Stimulated activated CD8-positive, alpha-beta memory T cell treated with anti-CD3 and anti-CD28 coated beads, Interleukin-12 subunit alpha, Interleukin-12 subunit beta, amount 100 ng/mL, for 1 hour (primary cell): Measurements from ENCODE around the gene RXRB.

Experiments used
- DNase-seq: peaks from one replicate; pipeline ENCODE4 v3.0.0-alpha.2; 2020; ENCODE audit warnings: low read depth

RXRB gene

DNA sequence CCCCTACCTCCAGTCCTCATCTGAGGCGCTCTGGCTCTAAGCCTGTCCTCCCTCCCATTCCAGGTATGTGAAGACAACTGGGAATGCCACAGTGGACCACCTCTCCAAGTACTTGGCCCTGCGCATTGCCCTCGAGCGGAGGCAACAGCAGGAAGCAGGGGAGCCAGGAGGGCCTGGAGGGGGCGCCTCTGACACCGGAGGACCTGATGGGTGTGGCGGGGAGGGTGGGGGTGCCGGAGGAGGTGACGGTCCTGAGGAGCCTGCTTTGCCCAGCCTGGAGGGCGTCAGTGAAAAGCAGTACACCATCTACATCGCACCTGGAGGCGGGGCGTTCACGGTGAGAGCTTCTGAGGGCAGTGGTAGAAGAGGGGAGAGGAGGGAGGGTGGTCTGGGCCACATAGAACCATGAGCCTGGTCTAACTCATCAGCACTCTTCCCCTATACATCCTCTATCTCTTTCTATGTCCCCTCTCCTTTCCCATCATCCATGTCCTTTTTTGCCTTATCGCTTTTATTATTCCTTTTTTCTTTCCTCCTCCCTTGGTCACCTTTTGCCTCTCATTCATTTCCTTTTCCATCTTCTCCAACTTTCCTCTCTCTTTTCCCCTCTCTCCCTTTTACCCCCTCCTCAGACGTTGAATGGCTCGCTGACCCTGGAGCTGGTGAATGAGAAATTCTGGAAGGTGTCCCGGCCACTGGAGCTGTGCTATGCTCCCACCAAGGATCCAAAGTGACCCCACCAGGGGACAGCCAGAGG lies 11.4 kb upstream of the RXRB start:
- no peak for DNase-seq

DNA sequence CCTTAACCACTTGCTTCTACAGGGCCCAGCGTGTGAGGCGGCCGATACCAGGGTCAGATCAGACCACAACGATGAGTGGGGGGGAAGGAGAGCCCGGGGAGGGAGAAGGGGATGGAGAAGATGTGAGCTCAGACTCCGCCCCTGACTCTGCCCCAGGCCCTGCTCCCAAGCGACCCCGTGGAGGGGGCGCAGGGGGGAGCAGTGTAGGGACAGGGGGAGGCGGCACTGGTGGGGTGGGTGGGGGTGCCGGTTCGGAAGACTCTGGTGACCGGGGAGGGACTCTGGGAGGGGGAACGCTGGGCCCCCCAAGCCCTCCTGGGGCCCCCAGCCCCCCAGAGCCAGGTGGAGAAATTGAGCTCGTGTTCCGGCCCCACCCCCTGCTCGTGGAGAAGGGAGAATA lies 10.7 kb upstream of the RXRB start:
- DNase-seq, result no peak

DNA sequence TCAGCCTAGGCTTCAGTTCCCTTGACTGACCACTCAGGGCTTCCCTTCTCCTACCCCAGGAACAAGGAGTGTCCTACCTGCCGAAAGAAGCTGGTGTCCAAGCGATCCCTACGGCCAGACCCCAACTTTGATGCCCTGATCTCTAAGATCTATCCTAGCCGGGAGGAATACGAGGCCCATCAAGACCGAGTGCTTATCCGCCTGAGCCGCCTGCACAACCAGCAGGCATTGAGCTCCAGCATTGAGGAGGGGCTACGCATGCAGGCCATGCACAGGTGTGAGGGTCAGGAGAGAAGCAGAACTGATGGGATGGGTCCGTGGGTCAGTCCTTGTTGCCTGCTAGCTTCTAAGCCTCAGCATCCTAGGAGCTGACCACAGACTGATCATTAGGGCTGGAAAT lies 9.4 kb upstream of the RXRB start:
- no peak for DNase-seq

DNA sequence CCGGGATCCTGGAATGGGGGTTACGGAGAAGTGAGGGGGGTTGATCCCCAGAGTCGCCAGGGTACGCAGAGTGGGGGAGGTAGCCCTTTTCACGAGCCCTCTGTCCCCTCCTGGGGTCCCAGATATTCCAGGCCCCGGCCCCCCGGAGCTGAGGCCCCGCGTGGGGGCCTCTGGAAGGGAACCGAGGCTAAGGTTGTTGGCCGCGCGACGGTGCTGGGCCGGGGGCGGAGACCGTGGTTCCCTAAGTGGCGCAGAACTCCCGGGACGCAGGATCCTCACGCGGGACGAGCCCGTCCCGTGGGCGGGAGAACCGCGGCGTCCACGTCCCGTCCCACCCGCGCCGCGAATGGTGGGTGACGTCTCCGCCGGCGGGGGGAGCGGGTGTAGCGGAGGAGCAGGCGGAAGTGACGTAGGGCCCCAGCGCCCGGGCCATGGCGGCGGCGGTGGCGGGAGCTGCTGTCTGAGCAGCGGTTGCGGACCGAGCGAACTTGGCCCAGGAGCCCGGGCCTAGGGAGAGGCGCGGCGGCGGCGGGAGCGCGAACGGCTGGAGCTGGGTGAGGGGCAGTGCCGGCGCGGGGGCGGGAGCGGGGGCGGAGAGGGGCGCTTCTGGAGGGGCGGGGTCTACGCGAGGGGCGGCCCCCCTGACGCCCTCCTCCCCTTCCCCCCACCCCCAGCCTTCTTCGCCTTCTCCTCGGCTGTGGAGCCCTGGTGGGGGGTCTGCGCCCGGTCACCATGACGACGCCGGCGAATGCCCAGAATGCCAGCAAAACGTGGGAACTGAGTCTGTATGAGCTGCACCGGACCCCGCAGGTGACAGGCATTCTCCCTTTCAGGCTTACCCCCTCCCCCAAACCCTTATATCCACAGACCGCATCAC lies 7.9 kb upstream of the RXRB start, which contains the start of gene RING1:
RING1 (plus strand) TSS at position 410 of the 877 bp plus-strand sequence; CDS start at position 733, 323 bp downstream.
- peak; percentile 77 for DNase-seq

- no peak for DNase-seq
Observed at GRCh38 chr6:33207552-33208090, 7.2 kb upstream of the RXRB start.

GRCh38 chr6:33206864-33207551 lies 6.5 kb upstream of the RXRB start:
- DNase-seq, result no peak

DNA sequence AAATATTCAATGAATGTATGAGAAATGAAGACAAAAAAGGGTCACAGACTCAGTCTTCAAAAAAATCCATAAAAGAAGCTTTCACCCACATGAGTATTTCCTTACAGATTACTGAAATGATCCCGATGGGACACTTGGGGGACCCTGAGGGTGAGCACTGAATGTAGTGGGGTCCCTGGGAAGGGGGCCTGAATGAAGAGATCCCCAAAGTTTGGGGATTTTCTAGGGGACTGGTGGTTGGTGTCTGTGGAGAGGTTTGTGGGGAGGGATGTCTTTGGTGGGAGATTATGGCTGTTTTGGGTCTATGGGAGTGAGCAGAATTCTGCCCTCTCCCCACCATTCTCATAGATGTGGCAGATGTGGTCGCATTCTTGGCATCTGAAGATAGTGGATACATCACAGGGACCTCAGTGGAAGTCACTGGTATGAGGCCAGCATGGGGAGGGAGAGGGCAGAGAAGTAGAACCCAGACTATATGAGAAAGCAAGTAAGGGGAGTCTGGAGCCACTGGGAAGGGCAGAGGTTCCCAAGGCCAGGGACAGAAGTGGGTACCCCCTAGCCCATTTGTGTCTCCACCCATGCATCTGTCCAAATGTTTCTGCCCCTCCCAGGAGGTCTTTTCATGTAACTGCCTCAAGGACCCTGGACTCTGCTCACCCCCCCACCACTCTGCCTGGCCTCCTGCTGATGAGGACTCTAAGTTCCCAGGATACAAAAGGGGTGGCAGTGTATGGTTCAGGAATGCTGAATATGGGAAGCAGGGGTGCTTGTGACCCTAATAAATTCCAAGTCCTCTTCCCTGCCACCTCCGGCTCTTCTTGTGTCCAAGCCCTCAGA lies 5.8 kb upstream of the RXRB start:
- DNase-seq, result no peak

DNA sequence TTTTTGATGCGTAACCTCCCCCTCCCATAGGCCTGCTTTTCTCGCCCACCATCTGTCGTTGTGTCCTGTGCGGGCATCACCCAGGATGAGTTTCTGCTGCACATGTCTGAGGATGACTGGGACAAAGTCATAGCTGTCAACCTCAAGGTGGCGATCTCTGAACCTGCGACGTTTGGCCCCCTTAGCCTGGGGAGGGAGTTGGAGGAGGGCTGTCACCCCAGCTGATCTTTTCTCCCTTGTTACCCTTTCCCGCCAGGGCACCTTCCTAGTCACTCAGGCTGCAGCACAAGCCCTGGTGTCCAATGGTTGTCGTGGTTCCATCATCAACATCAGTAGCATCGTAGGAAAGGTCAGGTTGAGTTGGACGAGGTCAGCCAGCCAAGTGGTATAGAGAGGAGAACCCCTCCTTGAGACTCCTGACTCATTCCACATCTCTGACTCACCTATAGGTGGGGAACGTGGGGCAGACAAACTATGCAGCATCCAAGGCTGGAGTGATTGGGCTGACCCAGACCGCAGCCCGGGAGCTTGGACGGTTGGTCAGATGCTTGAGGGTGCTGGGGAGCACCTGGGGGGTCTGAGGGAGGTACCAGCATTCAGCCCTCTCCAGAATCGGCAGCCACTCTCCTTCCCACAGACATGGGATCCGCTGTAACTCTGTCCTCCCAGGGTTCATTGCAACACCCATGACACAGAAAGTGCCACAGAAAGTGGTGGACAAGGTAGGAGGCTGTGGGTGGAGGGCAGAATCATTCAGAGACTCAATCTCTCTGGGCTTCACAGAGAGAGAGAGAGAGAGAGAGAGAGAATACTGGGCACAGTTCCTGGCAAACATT lies 4.9 kb upstream of the RXRB start:
- DNase-seq, result no peak

DNA sequence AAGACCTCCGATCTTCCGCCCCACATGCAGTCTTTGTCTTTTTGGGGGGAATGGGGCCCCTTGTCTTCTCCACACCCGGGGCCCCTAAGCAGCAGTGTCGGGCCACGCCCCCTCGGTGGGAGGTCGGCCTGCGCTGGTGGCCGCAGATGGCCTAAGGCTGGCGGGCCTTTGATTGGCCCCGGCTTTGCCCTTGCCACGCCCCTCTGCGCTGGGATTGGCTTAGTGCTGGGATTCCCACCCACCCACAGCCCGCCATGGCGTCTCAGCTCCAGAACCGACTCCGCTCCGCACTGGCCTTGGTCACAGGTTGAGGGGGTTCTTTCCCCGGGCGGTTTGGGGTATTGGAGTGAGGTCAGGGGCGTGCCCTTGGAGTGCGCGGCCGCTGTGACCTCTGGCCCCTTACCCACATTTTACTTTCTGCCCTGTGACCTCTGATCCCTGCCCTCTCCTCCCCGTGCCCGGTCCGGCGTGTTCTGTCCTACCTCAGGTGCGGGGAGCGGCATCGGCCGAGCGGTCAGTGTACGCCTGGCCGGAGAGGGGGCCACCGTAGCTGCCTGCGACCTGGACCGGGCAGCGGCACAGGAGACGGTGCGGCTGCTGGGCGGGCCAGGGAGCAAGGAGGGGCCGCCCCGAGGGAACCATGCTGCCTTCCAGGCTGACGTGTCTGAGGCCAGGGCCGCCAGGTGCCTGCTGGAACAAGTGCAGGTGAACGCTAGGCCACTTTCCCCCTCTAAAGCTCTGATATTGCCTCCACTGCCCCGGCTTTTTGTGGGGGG lies 4.1 kb upstream of the RXRB start, which contains the start of gene HSD17B8:
HSD17B8 (plus strand) TSS at position 241 of the 776 bp plus-strand sequence; CDS start at position 255, 14 bp downstream.
- peak; percentile 87 for DNase-seq

GRCh38 chr6:33204165-33204414 lies 3.6 kb upstream of the RXRB start:
- DNase-seq, result no peak

- no peak for DNase-seq
Observed at GRCh38 chr6:33203443-33204164, 3.1 kb upstream of the RXRB start.

- no peak for DNase-seq
Observed at GRCh38 chr6:33202799-33203198, 2.3 kb upstream of the RXRB start.

DNA sequence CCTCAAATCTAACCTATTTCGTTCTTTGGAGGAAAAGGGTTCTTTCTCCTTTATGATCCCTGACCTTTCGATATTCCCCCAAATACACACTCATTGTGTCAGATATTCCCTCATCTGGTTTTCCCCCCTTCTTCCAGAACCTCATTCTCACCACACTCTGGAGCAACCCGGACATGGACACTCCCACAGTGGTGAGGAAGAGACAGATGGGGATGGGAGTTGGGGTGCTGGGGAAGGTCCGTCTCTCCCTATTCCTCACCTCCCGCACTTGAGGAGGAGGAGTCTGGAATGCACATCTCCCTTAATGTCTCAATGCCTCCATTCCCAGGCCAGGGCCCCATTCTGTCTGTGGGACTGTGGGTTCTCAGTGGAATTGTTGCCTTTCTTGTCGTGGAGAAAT lies 1.5 kb upstream of the RXRB start:
- DNase-seq, result no peak

- DNase-seq, result no peak
Observed at GRCh38 chr6:33201147-33201545, 681 bp upstream of the RXRB start.

GRCh38 chr6:33199687-33200218 lies 712 bp downstream of the RXRB start:
- peak; percentile 49 for DNase-seq

DNA sequence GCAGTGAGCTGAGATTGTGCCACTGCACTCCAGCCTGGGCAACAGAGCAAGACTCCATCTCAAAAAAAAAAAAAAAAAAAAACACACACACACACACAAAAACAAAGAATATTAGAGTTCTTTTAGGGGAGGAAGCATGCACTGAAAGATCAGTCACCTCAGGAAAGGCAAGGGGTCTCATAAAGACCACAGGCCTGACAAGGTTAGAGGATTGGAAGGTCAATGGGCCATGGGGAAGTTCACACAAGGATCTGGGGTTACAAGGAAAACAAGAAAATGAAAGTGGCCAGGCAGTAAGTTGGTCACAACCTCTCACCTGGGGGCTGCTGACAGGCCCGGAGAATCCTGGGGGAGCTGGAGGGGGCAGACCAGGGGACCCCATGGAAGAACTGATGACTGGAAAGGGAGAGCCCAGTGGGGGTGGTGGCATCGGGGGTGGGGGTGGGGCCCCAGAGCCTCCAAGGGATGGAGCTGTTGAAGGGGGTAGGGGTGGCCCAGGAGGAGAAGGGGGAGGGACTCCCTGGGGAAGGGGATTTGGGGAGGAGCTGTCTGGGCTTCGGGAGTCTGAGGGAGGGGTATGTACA lies 1.5 kb downstream of the RXRB start:
- no peak for DNase-seq

DNA sequence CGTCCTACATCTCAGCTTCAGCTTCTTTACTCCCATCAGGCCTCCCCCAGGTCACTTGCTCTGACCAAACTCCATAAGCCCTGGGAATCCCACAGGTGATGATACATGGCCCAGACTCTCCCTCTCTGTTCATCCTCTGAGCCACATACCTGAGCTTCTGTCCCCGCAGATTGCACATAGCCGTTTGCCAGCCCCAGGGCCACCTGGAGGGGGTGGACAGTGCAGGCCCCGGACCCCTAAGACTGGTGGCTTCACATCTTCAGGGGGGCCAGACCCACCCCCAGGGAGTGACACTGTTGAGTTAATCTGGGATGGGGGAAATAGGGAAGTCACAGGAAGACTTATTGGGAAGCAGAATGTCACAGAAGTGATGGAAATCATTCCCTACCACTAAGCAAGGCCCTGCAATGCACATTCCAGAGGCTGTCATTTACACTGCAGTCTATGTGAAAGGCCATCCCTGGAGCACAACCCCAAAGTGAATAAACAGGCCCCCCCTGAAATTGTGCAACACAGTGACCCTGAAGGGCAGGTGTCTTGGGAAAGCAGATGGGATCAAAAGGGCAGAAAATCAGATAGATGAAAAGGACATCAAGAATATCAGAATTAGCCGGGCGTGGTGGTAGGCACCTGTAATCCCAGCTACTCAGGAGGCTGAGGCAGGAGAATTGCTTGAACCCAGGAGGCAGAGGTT lies 2.2 kb downstream of the RXRB start:
- no peak for DNase-seq
